Cardiac septum (tissue), 1 donor: ENCODE measurements around the gene YIPF2. TPM values are rescaled to one million over a fixed set of nuclear protein-coding genes. Genes with fewer than 3 reads are reported as not detected.
A peak's percentile ranks its signal among the peaks of the same experiment; 100 is the strongest.
"Not testable (repeated sequence)": the region's sequence is repeated elsewhere in the genome, so short reads cannot be mapped to it uniquely, and the experiment has no call there.

ENCODE experiments used
- DNase-seq: peaks from one replicate; pipeline ENCODE4 v3.0.0-alpha.2; 2020; ENCODE audit warnings: low spot score
- intact Hi-C: fragments of 100-400 bp; cut with DNase I; formaldehyde crosslinking; loops from one replicate; pipeline ENCODE4 v1.14.0; 2022
- long read RNA-seq: library from polyadenylated mRNA; unstranded; transcript quantifications from one replicate; pipeline ENCODE4 v2.0.0, GENCODE V29; 2021
- total RNA-seq: library from RNA; stranded (reverse); fragmentation: NEBNext Ultra II Directional; extraction: Animal tissue kit (Norgen Biotek cat#: 25700); gene quantifications from one replicate; pipeline ENCODE4 v1.2.1, GENCODE V29; 2021
- donor health status: DM: no; HTN: no; CAD: no.

YIPF2 gene
- 20.8 TPM for total RNA-seq
- long read RNA-seq, transcript YIPF2-204 (10 exons, 1,550 nt) = minor isoform, 11 of 39 reads
- long read RNA-seq, transcript YIPF2-201 (10 exons, 2,087 nt) = major isoform, 13 of 39 reads
- long read RNA-seq, partial matches to known transcripts = 1 of 39 reads
- long read RNA-seq, other reads (novel, unspliced or antisense) = 14 of 39 reads

- peak; percentile 98 for DNase-seq
- intact Hi-C loops = loop anchor here (2.0 kb wide), 2 partner anchors 32 to 56 kb away; partner anchors contain the start of gene SMARCA4
Measured at GRCh38 chr19:10928563-10929401, at the start of gene YIPF2, which contains the start of gene TIMM29. TSS of gene YIPF2 (minus strand) at chr19:10928639. CDS start at chr19:10928410, 229 bp downstream. TSS of gene TIMM29 (plus strand) at chr19:10928811. CDS start at chr19:10928823, 12 bp downstream.

- no peak for DNase-seq
Measured at GRCh38 chr19:10977742-10978092, 49.3 kb upstream of the YIPF2 start.

GRCh38 chr19:10976131-10976892 is 47.9 kb upstream of the YIPF2 start:
- intact Hi-C loops = no loop called here
- no peak for DNase-seq

More at GRCh38 chr19:10977742-10978092, 49.3 kb upstream of the YIPF2 start:
- intact Hi-C loops = no loop called here

- intact Hi-C loops = no loop called here
- DNase-seq = no peak
Measured at GRCh38 chr19:10975374-10976130, 47.1 kb upstream of the YIPF2 start.

- no peak for DNase-seq
- intact Hi-C loops = no loop called here
Measured at GRCh38 chr19:10971107-10971726, 42.8 kb upstream of the YIPF2 start.

- no peak for DNase-seq
- intact Hi-C loops = no loop called here
Measured at GRCh38 chr19:10968527-10969135, 40.2 kb upstream of the YIPF2 start.

- intact Hi-C loops = no loop called here
- no peak for DNase-seq
Measured at GRCh38 chr19:10966809-10967208, 38.4 kb upstream of the YIPF2 start.

- intact Hi-C loops = no loop called here
- DNase-seq = no peak
Measured at GRCh38 chr19:10965398-10965797, 37.0 kb upstream of the YIPF2 start.

GRCh38 chr19:10964903-10965302 is 36.5 kb upstream of the YIPF2 start:
- DNase-seq = no peak
- intact Hi-C loops = no loop called here

- intact Hi-C loops = no loop called here
- no peak for DNase-seq
Measured at GRCh38 chr19:10963865-10964264, 35.4 kb upstream of the YIPF2 start.

- no peak for DNase-seq
- intact Hi-C loops = no loop called here
Measured at GRCh38 chr19:10962863-10963262, 34.4 kb upstream of the YIPF2 start.

- intact Hi-C loops = loop anchor here (2.0 kb wide), 1 partner anchor 32 kb away; the partner anchor contains the start of genes TIMM29 and YIPF2
- peak; percentile 84 for DNase-seq
Measured at GRCh38 chr19:10961073-10961860, 32.8 kb upstream of the YIPF2 start.

- DNase-seq = peak; percentile 99
- intact Hi-C loops = loop anchor here (2.0 kb wide), 1 partner anchor 32 kb away; the partner anchor contains the start of genes TIMM29 and YIPF2
Measured at GRCh38 chr19:10960314-10961072, 32.1 kb upstream of the YIPF2 start, which contains the start of gene SMARCA4. TSS of gene SMARCA4 (plus strand) at chr19:10961030. CDS start at chr19:10984152, 23,122 bp downstream.

- DNase-seq, intact Hi-C loops: not testable (repeated sequence)
Measured at GRCh38 chr19:10959277-10959968, 31.0 kb upstream of the YIPF2 start.

GRCh38 chr19:10952809-10953208 is 24.4 kb upstream of the YIPF2 start:
- DNase-seq = no peak
- intact Hi-C loops = no loop called here

- no peak for DNase-seq
- intact Hi-C loops = no loop called here
Measured at GRCh38 chr19:10946958-10947657, 18.7 kb upstream of the YIPF2 start.
